GM19239 (cell line): Measurements from ENCODE around the gene PRSS12.
A peak's percentile ranks its signal among the peaks of the same experiment; 100 is the strongest.
"Not testable (repeated sequence)": the region's sequence is repeated elsewhere in the genome, so short reads cannot be mapped to it uniquely, and the experiment has no call there.

Experiments used
- DNase-seq: peaks from one replicate; pipeline ENCODE4 v3.0.0; 2011; ENCODE audit warnings: low spot score; ENCODE audit not compliant: insufficient read length
- FAIRE-seq: peaks from 2 replicates; lab custom pipeline; 2011; peaks lifted over from hg19 to GRCh38; lab: Jason Lieb, UNC

PRSS12 gene

DNA sequence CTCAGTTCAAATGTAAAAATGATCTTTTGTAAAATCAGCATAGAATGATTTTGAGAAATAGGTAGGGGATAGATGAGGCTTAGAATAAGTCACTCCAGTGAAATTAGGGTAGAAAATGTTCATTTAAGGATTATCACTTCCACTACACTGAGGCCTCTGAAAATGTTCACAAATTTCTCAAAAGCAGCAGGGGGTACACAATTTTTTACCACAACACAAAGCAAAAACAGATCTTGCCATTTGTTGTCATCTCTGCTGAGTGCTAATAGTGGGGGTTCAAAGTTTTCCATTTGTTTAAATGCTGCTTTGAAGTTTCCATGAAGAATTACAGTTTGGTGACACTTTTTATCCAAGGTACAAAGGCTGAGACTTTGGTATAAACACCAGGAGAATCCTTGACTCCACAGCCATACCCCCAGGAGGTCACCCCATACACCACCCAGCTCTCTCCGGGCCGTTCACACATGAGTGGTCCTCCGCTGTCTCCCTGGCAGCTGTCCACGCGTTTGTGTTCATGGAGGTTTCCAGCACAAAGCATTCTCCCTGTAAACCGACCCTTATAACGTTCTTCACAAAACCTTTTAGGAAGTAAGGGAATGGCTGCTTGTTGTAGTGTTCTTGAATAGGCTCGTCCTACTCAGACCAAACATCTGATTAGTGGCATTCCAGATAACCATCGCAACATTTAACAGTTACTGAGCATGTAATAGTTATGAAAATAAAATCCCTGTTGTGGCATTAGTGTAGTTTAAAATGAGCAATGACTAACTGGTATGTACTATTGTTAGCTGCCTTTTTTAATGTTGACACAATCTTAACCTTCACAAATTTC, 71.0 kb downstream of the PRSS12 start:
- FAIRE-seq (no peak), DNase-seq (no peak)

DNA sequence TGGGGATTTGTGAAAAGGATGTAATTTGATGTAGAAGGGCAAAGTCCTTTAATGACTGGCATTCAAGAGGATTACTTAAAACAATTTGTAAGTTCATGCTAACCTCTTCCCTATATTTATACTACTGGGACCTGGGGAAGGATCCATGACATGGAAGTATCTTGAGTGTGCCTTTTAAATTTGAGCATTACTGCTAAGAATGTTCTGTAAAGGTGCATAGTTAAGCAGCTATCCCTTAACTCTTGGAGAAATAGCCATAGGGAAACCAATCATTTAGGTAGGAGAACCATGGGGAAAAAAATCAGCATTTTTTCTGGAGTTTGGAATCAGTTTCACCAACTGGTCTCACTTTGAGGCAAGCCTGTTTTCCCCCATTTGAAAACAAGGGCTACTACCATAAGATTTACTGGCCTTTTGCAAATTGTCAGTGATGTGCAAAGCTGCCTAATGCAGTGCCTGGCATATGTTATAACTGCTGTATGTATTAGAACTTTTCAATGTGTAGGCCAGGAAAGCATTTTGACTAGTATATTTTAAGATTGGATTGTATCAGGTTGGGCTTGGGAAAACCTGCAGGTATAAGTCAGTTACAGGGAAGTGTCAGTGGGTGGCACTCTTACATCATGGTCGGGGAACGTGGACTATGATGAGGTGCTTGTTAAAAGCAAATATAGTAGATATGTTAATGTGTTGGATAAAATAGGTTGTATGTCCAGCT, 72.1 kb downstream of the PRSS12 start:
- FAIRE-seq = peak; percentile 68
- DNase-seq = no peak

DNA sequence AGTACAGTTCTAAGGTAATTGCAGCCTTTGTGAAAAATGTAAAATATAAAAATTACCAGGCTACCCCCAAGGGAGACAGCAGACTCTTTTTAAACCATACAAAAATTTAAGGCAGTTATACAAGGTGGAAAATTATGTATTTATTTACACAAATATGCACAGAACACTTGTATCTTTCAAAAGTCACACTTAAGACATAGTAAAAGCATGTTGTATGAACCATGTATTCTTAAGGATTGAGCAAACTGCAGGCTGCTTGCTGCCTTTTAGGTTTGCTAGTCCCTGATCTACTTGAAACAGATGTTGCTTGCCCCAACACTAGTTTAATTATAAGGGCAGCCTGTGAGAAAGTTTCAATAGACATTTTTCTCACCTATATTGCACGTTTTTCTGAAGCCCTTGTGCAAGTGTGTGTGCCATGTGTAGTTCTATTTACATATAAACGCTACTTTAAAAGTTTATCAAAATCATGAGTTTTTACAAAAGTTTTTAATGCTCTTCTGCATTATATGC, 72.8 kb downstream of the PRSS12 start:
- FAIRE-seq (peak; percentile 48), DNase-seq (no peak)

DNA sequence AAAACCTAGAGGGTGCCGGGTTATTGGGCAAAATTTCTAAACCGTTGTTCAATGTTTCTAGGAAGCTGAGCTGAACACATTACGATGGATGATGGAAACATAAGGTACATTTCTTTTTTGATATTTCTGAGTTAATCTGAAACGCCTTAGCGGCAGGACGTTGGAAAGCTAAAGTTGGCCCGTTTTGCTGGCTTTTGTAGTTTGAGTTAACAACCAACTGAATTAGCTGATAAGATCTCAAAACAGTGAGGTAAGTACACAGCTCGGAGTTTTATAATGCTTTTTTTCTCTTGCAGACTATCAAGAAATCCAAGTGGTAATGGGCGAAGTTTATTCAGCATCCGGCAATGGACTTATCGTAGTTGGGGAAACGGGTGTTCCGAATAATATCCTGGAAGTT, 73.5 kb downstream of the PRSS12 start:
- no peak for DNase-seq
- peak; percentile 75 for FAIRE-seq

DNA sequence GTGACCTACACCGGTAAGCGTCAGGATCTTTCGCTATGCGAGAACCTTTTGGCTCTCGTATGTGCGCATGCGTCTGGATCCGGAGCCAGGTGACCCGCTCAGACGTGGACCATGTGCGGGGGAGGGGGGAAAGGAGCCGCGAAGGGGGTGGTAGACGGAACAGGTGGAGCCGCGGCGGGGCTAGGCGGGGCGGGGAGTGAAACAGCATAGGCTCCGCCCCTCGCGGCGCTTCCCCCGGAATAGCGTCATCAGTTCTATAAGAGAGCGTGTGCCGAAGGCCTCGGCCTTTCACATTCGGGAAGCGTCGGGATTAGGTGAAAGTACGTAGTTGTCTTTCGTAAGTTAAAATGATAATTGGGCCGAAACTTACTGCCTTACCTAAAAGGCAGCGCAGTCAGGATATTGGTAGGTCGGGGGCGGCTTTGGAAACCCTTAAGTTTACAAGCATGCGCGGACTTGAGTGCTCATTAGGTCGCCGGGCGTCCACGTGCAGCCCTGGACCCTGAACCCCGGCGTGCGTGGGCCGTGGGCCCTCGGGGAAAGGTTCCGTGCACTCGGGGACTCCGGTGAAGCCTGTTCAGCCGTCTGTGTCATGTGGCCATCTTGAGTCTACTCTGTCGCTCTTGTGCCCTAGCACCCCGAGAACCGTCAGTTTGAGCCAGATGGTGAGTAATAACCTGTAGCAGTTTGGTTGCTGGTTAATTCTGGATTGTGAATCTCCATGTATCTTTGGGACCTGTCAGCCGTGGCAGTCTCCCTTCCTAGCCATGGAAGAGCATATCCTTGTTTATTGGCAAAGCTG, 74.1 kb downstream of the PRSS12 start:
- DNase-seq = peak; percentile 76
- peak; percentile 92 for FAIRE-seq

DNA sequence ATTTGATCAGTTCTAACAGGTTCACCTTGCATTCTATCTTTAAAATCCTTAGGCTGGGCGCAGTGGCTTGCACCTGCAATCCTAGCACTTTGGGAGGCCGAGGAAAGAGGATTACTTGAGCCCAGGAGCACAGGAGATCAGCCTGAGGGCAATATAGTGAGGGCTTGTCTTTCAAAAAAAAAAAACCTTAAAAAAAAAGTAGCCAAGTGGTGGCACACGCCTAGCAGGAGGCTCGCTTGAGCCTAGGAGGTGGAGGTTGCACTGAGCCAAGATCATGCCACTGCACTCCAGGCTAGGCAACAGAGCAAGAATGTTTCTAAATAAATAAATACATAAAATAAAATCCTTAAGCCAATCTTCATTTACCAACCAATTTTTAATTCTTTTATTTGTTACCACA, 75.6 kb downstream of the PRSS12 start:
- DNase-seq (no peak), FAIRE-seq (no peak)

DNA sequence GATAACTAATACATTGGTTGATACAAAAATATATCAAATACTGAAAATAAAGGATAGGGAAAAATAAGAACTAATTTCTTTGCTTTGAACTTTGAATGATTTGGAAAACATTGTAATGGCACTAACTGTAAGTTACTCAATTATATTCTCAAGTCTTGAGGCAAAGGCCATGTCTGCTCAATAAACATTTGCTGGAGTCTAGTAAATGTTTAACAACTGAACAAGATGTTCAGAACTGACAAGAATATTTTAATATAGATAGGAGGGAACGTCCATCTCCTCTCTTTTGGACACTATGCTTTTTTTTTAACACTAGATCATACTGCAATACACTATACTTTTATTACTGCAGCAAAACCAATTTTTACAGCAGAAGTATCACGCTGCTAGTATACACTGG, 76.2 kb downstream of the PRSS12 start:
- DNase-seq (no peak), FAIRE-seq (no peak)

DNA sequence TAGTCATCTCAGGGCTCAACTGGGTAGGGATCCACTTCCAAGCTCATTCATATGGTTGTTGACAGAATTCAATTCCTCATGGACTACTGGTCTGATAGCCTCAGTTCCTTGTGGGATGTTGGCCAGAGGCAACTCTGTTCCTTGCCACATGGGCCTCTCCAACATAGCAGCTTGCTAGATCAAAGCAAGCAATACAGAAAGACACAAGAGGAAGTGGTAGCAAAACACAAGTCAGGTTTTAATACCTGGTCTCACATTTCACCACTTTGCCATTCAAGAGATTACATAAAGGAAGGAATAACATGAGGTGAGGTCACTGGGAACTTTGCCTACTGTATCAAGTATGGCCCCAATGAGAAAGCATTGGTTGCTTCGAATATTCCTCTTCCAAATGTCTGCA, 79.2 kb downstream of the PRSS12 start:
- no peak for FAIRE-seq

DNA sequence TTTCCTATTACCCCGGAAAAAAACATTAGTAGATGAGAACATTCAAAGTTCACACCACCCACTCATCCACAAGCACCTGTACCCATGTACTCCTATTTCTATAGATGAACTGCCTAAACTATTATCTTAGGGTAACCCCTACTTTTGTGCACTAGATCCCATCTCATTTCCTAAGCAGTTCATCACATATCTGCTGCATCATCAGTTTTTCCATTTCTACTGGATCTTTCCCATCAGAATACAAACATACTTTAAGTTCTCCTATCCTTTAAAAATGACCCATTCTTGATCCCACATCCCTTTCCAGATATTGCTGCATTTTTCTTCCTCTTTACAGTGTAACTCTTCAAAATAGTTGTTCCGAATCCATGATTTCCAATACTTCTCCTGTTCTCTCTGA, 81.0 kb downstream of the PRSS12 start:
- FAIRE-seq (no peak), DNase-seq (no peak)

More for the DNA sequence above, 79.2 kb downstream of the PRSS12 start:
- DNase-seq = no peak

DNA sequence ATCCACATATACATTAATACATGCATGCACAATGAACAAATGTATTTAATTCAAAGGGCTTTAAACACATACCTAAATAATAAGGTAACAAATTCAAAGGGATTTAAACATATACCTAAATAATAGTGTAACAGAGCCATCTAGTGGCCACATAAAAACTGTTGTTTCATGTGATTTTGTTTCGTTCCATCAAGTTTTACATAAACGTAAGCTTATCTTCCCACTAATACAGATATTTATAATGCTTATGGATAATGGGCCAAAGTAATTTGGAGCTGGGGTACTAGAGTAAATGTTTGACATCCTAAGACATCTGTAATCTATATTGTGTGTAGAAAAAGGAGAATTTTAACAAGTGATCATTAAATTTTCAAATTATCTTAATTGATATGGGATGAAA, 82.3 kb downstream of the PRSS12 start:
- DNase-seq (no peak), FAIRE-seq (peak; percentile 76)

DNA sequence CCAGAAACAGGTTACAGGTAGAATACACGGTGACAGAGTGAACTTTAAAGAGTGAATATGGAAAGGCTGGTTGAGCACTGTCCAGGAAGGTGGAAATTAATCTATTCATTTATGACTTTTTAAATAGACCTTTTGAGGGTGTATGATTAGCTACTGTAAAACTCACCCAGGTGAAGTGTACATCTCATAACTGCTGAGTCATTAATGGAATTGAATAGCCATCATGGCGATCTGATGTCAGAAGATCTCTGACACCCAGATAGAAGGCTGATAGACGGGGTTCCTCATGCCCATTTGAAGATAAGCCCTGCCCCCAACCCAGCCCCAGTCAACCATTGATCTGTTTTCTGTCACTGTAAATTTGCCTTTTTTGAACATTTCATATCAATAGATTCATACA, 84.0 kb downstream of the PRSS12 start:
- no peak for FAIRE-seq

DNA sequence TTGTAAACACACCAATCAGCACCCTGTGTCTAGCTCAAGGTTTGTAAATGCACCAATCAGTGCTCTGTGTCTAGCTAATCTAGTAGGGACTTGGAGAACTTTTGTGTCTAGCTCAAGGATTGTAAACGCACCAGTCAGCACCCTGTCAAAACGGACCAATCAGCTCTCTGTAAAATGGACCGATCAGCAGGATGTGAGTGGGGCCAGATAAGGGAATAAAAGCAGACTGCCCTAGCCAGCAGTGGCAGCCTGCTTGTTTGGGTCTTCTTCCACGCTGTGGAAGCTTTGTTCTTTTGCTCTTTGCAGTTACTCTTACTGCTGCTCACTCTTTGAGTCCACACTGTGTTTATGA, 86.7 kb downstream of the PRSS12 start:
- FAIRE-seq, DNase-seq: not testable (repeated sequence)

More for the DNA sequence above, 84.0 kb downstream of the PRSS12 start:
- no peak for DNase-seq

DNA sequence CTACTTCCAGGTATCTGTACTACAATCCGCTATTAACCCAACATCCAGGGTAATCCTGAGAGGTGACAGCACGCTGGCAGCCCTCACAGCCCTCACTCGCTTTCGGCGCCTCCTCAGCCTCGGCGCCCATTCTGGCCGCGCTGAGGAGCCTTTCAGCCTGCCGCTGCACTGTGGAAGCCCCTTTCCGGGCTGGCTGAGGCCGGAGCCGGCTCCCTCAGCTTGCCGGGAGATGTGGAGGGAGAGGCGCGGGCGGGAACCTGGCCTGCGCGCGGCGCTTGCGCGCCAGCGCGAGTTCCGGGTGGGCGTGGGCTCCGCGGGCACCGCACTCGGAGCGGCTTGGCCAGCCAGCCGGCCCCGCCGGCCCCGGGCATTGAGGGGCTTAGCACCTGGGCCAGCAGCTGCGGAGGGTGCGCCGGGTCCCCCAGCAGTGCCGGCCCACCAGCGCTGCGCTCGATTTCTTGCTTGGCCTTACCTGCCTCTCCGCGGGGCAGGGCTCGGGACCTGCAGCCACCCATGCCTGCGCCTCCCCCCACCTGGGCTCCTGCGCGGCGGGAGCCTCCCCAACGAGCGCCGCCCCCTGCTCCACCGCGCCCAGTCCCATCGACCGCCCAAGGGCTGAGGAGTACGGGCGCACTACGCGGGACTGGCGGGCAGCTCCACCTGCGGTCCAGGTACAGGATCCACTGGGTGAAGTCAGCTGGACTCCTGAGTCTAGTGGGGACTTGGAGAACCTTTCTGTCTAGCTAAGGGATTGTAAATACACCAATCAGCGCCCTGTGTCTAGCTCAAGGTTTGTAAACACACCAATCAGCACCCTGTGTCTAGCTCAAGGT, 87.3 kb downstream of the PRSS12 start:
- DNase-seq = no peak
- no peak for FAIRE-seq

DNA sequence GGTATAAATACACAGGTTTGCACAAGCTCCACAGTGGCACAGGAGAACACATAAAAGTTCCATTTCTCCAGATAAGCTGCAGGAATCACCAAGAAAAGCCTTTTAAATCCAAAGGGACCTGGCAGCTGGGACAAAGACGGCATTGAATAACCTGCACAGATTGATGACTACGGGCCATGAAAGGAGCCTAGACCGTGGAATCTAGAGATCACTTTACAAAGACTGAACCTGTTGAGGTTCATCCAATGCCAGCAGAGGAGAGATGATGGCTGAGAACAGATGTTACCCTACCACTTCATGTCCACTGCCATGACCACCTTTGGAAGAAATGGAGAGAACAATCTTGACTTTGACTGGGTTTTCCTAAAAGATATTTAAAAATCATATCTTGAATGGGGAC, 88.7 kb downstream of the PRSS12 start:
- DNase-seq (no peak), FAIRE-seq (no peak)

DNA sequence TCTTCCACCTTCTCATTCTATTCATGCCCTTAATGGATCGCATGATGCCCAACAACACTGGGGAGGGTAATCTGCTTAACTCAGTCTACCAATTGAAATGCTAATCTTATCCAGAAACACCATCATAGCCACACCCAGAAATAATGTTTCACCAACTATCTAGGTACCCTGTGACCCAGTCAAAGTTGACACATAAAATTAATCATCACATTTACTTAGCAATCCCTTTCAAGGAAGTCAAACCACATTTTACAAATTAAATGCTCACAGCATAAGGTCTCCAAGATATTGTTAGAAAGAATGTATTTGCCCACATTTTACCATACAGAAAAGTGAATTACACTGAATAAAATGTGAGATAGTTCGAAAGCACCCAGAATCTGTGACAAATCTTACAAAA, 92.5 kb downstream of the PRSS12 start:
- FAIRE-seq (peak; percentile 47), DNase-seq (no peak)

DNA sequence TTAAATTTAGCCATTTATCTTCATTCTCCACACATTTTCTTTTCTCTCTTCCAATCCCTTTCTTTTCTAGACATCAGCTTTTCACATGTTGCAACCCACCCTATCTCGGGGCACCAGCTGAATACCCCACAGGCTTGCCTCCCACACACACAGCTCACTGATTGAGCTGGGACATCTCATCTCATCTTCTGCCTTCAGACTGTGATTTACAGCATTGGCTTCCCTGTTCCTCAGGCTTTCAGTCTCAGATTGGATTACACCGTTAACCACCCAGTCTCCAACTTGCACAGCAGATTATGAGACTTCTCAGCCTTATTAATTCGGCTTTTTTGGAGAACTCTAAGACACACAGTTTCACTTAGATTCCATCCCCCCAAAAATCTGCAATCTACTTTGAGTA, 93.7 kb downstream of the PRSS12 start:
- no peak for FAIRE-seq

DNA sequence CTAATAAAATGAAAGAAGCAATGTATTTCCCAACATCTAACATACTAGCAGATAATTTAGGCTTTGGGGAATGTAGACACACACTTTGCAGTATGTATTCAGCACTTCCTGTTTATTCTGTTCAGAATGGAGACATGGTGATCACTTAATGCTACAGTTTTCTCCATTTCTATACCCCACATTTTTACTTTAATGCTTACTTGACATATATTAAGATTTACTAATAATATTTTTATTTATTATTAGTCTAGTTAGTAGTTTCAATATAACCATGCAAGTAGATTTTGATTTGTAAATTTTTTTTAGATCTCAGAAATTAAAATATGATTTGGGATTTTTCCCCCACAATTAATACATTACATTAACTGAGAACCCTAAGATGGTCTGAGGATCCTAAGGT, 98.4 kb downstream of the PRSS12 start:
- FAIRE-seq (no peak), DNase-seq (no peak)

More for the DNA sequence above, 93.7 kb downstream of the PRSS12 start:
- no peak for DNase-seq

DNA sequence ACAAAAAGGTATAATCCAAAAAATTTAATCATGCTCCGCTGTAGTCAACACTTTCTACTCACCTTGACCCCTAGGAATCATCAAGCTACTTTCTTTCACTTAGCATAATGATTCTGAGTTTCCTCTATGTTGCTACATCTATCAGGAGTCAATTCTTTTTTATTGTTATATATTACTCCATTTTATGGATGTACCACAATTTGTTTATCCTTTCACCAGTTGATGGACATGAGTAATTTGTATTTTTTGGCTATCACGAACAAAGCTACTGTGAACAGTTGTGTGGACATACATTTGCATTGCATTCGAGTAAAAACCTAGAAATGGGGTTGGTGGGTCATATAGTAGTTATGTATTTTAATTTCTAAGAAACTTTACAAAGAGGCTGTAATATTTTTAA, 102.9 kb downstream of the PRSS12 start:
- no peak for DNase-seq
- no peak for FAIRE-seq

DNA sequence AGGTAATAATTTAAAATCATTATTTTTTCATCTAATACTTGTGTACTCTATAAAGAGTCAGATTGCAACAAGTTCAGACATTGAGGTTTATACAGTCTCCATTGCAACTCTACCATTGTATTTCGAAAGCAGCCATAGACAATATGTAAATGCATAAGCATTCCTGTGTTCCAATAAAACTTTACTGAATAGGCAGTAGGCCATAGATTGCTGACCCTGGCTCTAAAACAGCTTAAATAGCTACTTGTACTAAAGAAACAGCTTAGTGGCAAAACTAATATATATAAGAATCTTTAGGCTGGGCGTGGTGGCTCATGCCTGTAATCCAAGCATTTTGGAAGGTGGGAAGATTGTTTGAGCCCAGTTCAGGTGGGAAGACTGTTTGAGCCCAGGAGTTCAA, 115.3 kb downstream of the PRSS12 start:
- DNase-seq (no peak), FAIRE-seq (no peak)
